ENCODE measurements around the gene TPO. TPM values are rescaled to one million over a fixed set of nuclear protein-coding genes. Genes with fewer than 3 reads are reported as not detected.
"Not testable (repeated sequence)": the region's sequence is repeated elsewhere in the genome, so short reads cannot be mapped to it uniquely, and the experiment has no call there.

Gene TPO
- polyA plus RNA-seq, 3 donors from 2014 or later: not detected

GRCh38 chr2:1567556-1568344 is 154.5 kb downstream of the TPO start:
- H3K27me3 Mint-ChIP-seq (ENCODE audit: low read depth in 3 of 3): peaks cover 2 to 5% (median 5%) of the 10 kb centered on the region in 3 donors

GRCh38 chr2:1568345-1568668 is 155.0 kb downstream of the TPO start:
- not testable (repeated sequence) for H3K27me3 Mint-ChIP-seq (ENCODE audit: low read depth in 3 of 3); DNase-seq; H3K27ac Mint-ChIP-seq; H3K36me3 Mint-ChIP-seq; H3K9me3 Mint-ChIP-seq; H3K4me3 Mint-ChIP-seq
- peaks cover 19 to 20% of the 10 kb centered on the region in 2 donors for H3K4me1 Mint-ChIP-seq

More at GRCh38 chr2:1567556-1568344, 154.5 kb downstream of the TPO start:
- no peaks in the 10 kb centered on the region for H3K9me3 Mint-ChIP-seq
- no peak for DNase-seq
- H3K4me3 Mint-ChIP-seq: no peak overlapping the region
- peaks cover 24 to 25% of the 10 kb centered on the region in 2 donors for H3K4me1 Mint-ChIP-seq
- peak overlapping the region in 1 of 6 donors; percentile 66 for H3K27ac Mint-ChIP-seq
- no peaks in the 10 kb centered on the region for H3K36me3 Mint-ChIP-seq

GRCh38 chr2:1569879-1570450 is 156.7 kb downstream of the TPO start:
- peaks cover 0 to 11% (median 9%) of the 10 kb centered on the region in 3 donors for H3K27me3 Mint-ChIP-seq (ENCODE audit: low read depth in 3 of 3)
- DNase-seq: no peak
- no peak overlapping the region for H3K4me3 Mint-ChIP-seq
- H3K36me3 Mint-ChIP-seq: no peaks in the 10 kb centered on the region
- H3K27ac Mint-ChIP-seq: no peak overlapping the region
- H3K4me1 Mint-ChIP-seq: peaks cover 3% of the 10 kb centered on the region in 2 donors
- no peaks in the 10 kb centered on the region for H3K9me3 Mint-ChIP-seq

DNA sequence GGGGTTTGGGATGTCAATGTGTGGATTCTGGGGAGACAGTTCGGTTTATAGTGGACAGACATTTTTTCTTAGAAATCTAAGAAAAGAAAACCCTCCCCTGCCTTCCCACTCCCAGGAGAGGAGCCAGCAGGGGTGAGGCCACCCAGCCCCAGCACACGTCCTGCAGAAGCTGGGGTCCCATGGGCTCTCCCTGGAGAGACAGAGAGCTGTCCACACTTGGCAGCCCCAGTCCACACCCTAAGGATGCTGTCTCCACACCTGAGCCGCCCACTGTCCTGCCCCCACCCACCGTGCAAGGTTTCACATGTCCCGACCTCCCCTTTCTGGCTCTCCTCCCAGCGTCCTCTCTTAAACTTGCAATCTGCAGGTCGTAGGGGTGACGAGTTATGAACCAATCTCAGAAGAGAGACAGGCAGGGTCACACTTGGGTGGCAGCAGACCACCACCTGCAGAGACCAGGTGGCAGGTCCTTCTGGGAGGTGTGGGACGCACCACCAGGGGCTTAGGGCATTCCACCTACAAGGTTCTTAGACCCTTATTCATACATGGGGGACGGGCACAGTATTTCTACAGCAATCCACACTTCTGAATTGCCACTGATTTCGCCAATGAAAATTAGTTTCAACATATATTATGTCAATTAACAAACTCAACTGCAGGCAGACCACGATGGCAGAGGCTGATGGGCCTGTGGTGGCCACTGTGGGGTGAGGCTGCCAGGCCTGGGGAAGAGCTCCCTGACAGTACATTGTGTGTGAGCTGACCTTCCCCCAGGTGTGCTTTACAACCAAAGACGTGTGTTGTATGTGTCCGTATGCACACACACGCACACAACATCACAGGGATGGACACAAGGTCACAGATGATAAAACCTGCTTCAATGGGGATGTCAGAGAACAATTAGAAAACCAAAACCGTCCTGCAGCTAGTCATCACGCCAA is 158.5 kb downstream of the TPO start:
- Mint-ChIP-seq H3K4me3 (no peak overlapping the region), H3K9me3 (no peaks in the 10 kb centered on the region), H3K27ac (no peak overlapping the region), H3K36me3 (no peaks in the 10 kb centered on the region), H3K27me3 (ENCODE audit: low read depth in 3 of 3) (peaks cover 2 to 13% (median 9%) of the 10 kb centered on the region in 3 donors), H3K4me1 (no peaks in the 10 kb centered on the region)
- no peak for DNase-seq

DNA sequence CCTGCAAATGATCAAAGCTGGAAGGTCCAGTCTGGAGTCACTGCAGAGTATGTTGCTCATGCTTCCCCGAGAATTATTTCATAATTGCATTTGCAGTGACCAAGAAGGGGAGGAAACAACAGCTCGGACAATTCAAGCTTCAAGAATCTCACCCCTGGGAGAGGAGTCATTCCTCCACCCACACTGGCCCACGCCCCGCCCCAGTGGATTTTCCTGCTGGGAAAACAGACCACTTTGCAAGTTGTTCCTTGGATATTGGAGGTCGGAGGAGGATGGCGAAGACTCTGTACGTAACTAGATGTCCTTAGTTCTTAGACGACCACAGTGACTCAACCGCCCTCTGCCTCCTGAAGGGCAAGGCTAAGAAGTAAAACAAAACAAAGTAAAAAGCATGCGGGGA is 159.4 kb downstream of the TPO start:
- Mint-ChIP-seq H3K9me3 (no peaks in the 10 kb centered on the region), H3K27me3 (ENCODE audit: low read depth in 3 of 3) (peaks cover 2 to 13% (median 6%) of the 10 kb centered on the region in 3 donors), H3K4me3 (no peak overlapping the region), H3K4me1 (no peaks in the 10 kb centered on the region), H3K36me3 (no peaks in the 10 kb centered on the region), H3K27ac (no peak overlapping the region)
- no peak for DNase-seq

DNA sequence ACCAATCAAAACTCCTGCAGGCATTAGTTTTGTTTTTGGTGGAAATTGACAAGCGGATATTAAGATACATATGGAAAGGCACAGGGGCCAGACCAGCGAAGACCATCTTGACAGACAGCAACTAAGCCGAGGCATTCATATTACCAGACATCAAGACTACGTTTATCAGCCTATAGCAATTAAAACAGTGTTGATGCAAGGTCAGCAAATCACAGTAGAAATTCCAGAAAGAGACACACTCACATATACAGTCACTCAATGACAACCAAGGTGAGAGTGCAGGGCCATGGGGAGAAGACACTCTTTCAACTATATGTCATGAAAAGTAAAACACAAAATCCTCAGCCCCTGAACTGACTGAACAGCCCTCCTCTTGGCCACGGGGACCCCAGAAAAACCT is 164.6 kb downstream of the TPO start:
- Mint-ChIP-seq H3K36me3 (no peaks in the 10 kb centered on the region), H3K27me3 (ENCODE audit: low read depth in 3 of 3) (peaks cover 6 to 9% (median 7%) of the 10 kb centered on the region in 3 donors), H3K27ac (no peak overlapping the region), H3K9me3 (no peaks in the 10 kb centered on the region), H3K4me1 (no peaks in the 10 kb centered on the region), H3K4me3 (no peak overlapping the region)
- no peak for DNase-seq

DNA sequence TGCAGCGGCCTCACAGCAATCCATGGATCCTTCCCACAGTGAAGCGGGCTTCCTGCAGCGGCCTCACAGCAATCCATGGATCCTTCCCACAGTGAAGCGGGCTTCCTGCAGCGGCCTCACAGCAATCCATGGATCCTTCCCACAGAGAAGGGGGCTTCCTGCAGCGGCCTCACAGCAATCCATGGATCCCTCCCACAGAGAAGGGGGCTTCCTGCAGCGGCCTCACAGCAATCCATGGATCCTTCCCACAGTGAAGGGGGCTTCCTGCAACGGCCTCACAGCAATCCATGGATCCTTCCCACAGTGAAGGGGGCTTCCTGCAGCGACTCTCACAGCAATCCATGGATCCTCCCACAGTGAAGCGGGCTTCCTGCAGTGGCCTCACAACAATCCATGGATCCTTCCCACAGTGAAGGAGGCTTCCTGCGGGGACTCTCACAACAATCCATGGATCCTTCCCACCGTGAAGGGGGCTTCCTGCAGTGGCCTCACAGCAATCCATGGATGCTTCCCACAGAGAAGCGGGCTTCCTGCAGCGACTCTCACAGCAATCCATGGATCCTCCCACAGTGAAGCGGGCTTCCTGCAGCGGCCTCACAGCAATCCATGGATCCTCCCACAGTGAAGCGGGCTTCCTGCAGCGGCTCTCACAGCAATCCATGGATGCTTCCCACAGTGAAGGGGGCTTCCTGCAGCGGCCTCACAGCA is 168.1 kb downstream of the TPO start:
- not testable (repeated sequence) for DNase-seq, H3K4me3 Mint-ChIP-seq

GRCh38 chr2:1581965-1582625 is 168.8 kb downstream of the TPO start:
- Mint-ChIP-seq H3K9me3 (no peaks in the 10 kb centered on the region), H3K4me1 (no peaks in the 10 kb centered on the region), H3K27me3 (ENCODE audit: low read depth in 3 of 3) (peaks cover 0 to 8% (median 3%) of the 10 kb centered on the region in 3 donors), H3K27ac (no peak overlapping the region), H3K36me3 (no peaks in the 10 kb centered on the region), H3K4me3 (no peak overlapping the region)
- DNase-seq: no peak

More for the DNA sequence above, 168.1 kb downstream of the TPO start:
- H3K36me3 Mint-ChIP-seq; H3K4me1 Mint-ChIP-seq; H3K9me3 Mint-ChIP-seq; H3K27me3 Mint-ChIP-seq (ENCODE audit: low read depth in 3 of 3); H3K27ac Mint-ChIP-seq: not testable (repeated sequence)

GRCh38 chr2:1582891-1583341 is 169.7 kb downstream of the TPO start:
- Mint-ChIP-seq H3K27me3 (ENCODE audit: low read depth in 3 of 3) (peaks cover 3 to 8% (median 3%) of the 10 kb centered on the region in 3 donors), H3K4me1 (no peaks in the 10 kb centered on the region), H3K4me3 (no peak overlapping the region), H3K9me3 (no peaks in the 10 kb centered on the region), H3K27ac (no peak overlapping the region), H3K36me3 (no peaks in the 10 kb centered on the region)
- no peak for DNase-seq

- H3K36me3 Mint-ChIP-seq: no peaks in the 10 kb centered on the region
- no peak for DNase-seq
- H3K4me3 Mint-ChIP-seq: no peak overlapping the region
- H3K4me1 Mint-ChIP-seq: no peaks in the 10 kb centered on the region
- H3K27me3 Mint-ChIP-seq (ENCODE audit: low read depth in 3 of 3): peaks cover 3% of the 10 kb centered on the region in 3 donors
- no peaks in the 10 kb centered on the region for H3K9me3 Mint-ChIP-seq
- H3K27ac Mint-ChIP-seq: no peak overlapping the region
Measured at GRCh38 chr2:1584051-1584531, 170.8 kb downstream of the TPO start.

- Mint-ChIP-seq H3K4me3 (no peak overlapping the region), H3K9me3 (no peaks in the 10 kb centered on the region), H3K4me1 (no peaks in the 10 kb centered on the region), H3K36me3 (no peaks in the 10 kb centered on the region), H3K27ac (no peak overlapping the region), H3K27me3 (ENCODE audit: low read depth in 3 of 3) (peaks cover 1 to 3% (median 3%) of the 10 kb centered on the region in 3 donors)
- DNase-seq: no peak
Measured at GRCh38 chr2:1584691-1585485, 171.6 kb downstream of the TPO start.

GRCh38 chr2:1585635-1586034 is 172.4 kb downstream of the TPO start:
- peak overlapping the region in 1 of 6 donors; percentile 48 for H3K27ac Mint-ChIP-seq
- no peak overlapping the region for H3K4me3 Mint-ChIP-seq
- H3K27me3 Mint-ChIP-seq (ENCODE audit: low read depth in 3 of 3): peaks cover 1 to 3% (median 3%) of the 10 kb centered on the region in 3 donors
- no peak for DNase-seq
- no peaks in the 10 kb centered on the region for H3K9me3 Mint-ChIP-seq
- H3K4me1 Mint-ChIP-seq: no peaks in the 10 kb centered on the region
- H3K36me3 Mint-ChIP-seq: no peaks in the 10 kb centered on the region
